ENCODE data around the gene SLC25A17.
"Not testable (repeated sequence)": the region's sequence is repeated elsewhere in the genome, so short reads cannot be mapped to it uniquely, and the experiment has no call there.

SLC25A17 gene

GRCh38 chr22:40759294-40759840 lies 59.8 kb downstream of the SLC25A17 start:
- DNase-seq (ENCODE audit: extremely low spot score, insufficient read length, low read depth): no peak
- no peak for FAIRE-seq

- not testable (repeated sequence) for FAIRE-seq; DNase-seq (ENCODE audit: extremely low spot score, insufficient read length, low read depth)
Measured at GRCh38 chr22:40758851-40759250, 60.3 kb downstream of the SLC25A17 start.

- FAIRE-seq (no peak), DNase-seq (ENCODE audit: extremely low spot score, insufficient read length, low read depth) (no peak)
Measured at GRCh38 chr22:40758390-40758789, 60.8 kb downstream of the SLC25A17 start.

GRCh38 chr22:40757071-40757470 lies 62.1 kb downstream of the SLC25A17 start:
- DNase-seq (ENCODE audit: extremely low spot score, insufficient read length, low read depth) (no peak), FAIRE-seq (no peak)

GRCh38 chr22:40753114-40753513 lies 66.0 kb downstream of the SLC25A17 start:
- FAIRE-seq (no peak), DNase-seq (ENCODE audit: extremely low spot score, insufficient read length, low read depth) (no peak)

- no peak for DNase-seq (ENCODE audit: extremely low spot score, insufficient read length, low read depth)
- no peak for FAIRE-seq
Measured at GRCh38 chr22:40751250-40751649, 67.9 kb downstream of the SLC25A17 start.

GRCh38 chr22:40749829-40750228 lies 69.3 kb downstream of the SLC25A17 start:
- FAIRE-seq (no peak), DNase-seq (ENCODE audit: extremely low spot score, insufficient read length, low read depth) (no peak)

- FAIRE-seq (no peak), DNase-seq (ENCODE audit: extremely low spot score, insufficient read length, low read depth) (no peak)
Measured at GRCh38 chr22:40748388-40749355, 70.5 kb downstream of the SLC25A17 start.

- no peak for DNase-seq (ENCODE audit: extremely low spot score, insufficient read length, low read depth)
- FAIRE-seq: no peak
Measured at GRCh38 chr22:40747361-40747760, 71.8 kb downstream of the SLC25A17 start.

GRCh38 chr22:40746428-40747220 lies 72.5 kb downstream of the SLC25A17 start:
- no peak for DNase-seq (ENCODE audit: extremely low spot score, insufficient read length, low read depth)
- no peak for FAIRE-seq

- FAIRE-seq (no peak), DNase-seq (ENCODE audit: extremely low spot score, insufficient read length, low read depth) (no peak)
Measured at GRCh38 chr22:40743768-40744167, 75.4 kb downstream of the SLC25A17 start.

- no peak for FAIRE-seq
- no peak for DNase-seq (ENCODE audit: extremely low spot score, insufficient read length, low read depth)
Measured at GRCh38 chr22:40741116-40741515, 78.0 kb downstream of the SLC25A17 start.

GRCh38 chr22:40739721-40740120 lies 79.4 kb downstream of the SLC25A17 start:
- DNase-seq (ENCODE audit: extremely low spot score, insufficient read length, low read depth) (no peak), FAIRE-seq (no peak)

GRCh38 chr22:40733919-40734318 lies 85.2 kb downstream of the SLC25A17 start:
- no peak for FAIRE-seq

GRCh38 chr22:40732999-40733292 lies 86.2 kb downstream of the SLC25A17 start:
- DNase-seq (ENCODE audit: extremely low spot score, insufficient read length, low read depth) (no peak), FAIRE-seq (no peak)

More at GRCh38 chr22:40733919-40734318, 85.2 kb downstream of the SLC25A17 start:
- no peak for DNase-seq (ENCODE audit: extremely low spot score, insufficient read length, low read depth)

GRCh38 chr22:40729284-40729683 lies 89.9 kb downstream of the SLC25A17 start:
- DNase-seq (ENCODE audit: extremely low spot score, insufficient read length, low read depth) (no peak), FAIRE-seq (no peak)

- DNase-seq (ENCODE audit: extremely low spot score, insufficient read length, low read depth) (no peak), FAIRE-seq (no peak)
Measured at GRCh38 chr22:40728731-40729189, 90.4 kb downstream of the SLC25A17 start.

GRCh38 chr22:40727964-40728615 lies 91.1 kb downstream of the SLC25A17 start:
- FAIRE-seq (no peak), DNase-seq (ENCODE audit: extremely low spot score, insufficient read length, low read depth) (no peak)

GRCh38 chr22:40727070-40727963 lies 91.8 kb downstream of the SLC25A17 start:
- FAIRE-seq: no peak
- DNase-seq (ENCODE audit: extremely low spot score, insufficient read length, low read depth): no peak
